Peyer's patch (tissue), 4 donors: ENCODE results near the gene ERC2.

Experiments
- CTCF ChIP-seq, 6 experiments: fragments of 450-650 bp in 4 of 6; fragments of 200-600 bp in 2 of 6; sonication (generic) in 1 of 6; IDR thresholded peaks; one replicate each; pipeline ENCODE4 v1.5.1; 2017 to 2019; ENCODE audit warnings: antibody characterized with exemption in 6 of 6, mild to moderate bottlenecking in 3 of 6, moderate library complexity in 1 of 6
- POLR2A ChIP-seq, 2 donors: fragments of 450-650 bp; IDR thresholded peaks; one replicate each; pipeline ENCODE4 v1.5.1; 2017; ENCODE audit warnings: antibody characterized with exemption in 2 of 2, mild to moderate bottlenecking in 2 of 2, moderate library complexity in 2 of 2

- TF ChIP-seq POLR2A (IDR thresholded peaks at IDR 0.05) (no peak), CTCF (IDR thresholded peaks at IDR 0.05) (no peak)
Measured at GRCh38 chr3:56135941-56136340, 332.3 kb downstream of the ERC2 start.
